Activated CD8-positive, alpha-beta memory T cell treated with anti-CD3 and anti-CD28 coated beads, Interleukin-2, amount 50 U/mL, for 24 hours (primary cell): Measurements from ENCODE around the gene NAGA.

Source experiments
- DNase-seq: peaks from one replicate; pipeline ENCODE4 v3.0.0-alpha.2; 2020; ENCODE audit errors: extremely low read depth

Gene NAGA

GRCh38 chr22:42039271-42039670 is 31.3 kb downstream of the NAGA start:
- DNase-seq = no peak

- no peak for DNase-seq
Measured at GRCh38 chr22:42035256-42035655, 35.4 kb downstream of the NAGA start.

GRCh38 chr22:42033263-42034181 is 37.1 kb downstream of the NAGA start:
- DNase-seq = no peak

GRCh38 chr22:42026705-42027104 is 43.9 kb downstream of the NAGA start:
- DNase-seq = no peak

- no peak for DNase-seq
Measured at GRCh38 chr22:42025421-42025820, 45.2 kb downstream of the NAGA start.

- no peak for DNase-seq
Measured at GRCh38 chr22:42022162-42022847, 48.3 kb downstream of the NAGA start.

GRCh38 chr22:42021571-42021970 is 49.0 kb downstream of the NAGA start:
- no peak for DNase-seq

- DNase-seq = no peak
Measured at GRCh38 chr22:42018224-42018623, 52.4 kb downstream of the NAGA start.

- no peak for DNase-seq
Measured at GRCh38 chr22:42016111-42016510, 54.5 kb downstream of the NAGA start.

GRCh38 chr22:42013385-42013784 is 57.2 kb downstream of the NAGA start:
- DNase-seq = no peak

GRCh38 chr22:42010778-42011177 is 59.8 kb downstream of the NAGA start:
- no peak for DNase-seq
